GM18867 (cell line): Measurements from ENCODE around the gene DDX17.

Experiments
- ATAC-seq: cut with Tn5 transposase; IDR thresholded peaks from one replicate; pipeline ENCODE4 v1.9.1; 2021; ENCODE audit warnings: mild to moderate bottlenecking, moderate library complexity; ENCODE audit not compliant: unreplicated experiment

DDX17 gene

DNA sequence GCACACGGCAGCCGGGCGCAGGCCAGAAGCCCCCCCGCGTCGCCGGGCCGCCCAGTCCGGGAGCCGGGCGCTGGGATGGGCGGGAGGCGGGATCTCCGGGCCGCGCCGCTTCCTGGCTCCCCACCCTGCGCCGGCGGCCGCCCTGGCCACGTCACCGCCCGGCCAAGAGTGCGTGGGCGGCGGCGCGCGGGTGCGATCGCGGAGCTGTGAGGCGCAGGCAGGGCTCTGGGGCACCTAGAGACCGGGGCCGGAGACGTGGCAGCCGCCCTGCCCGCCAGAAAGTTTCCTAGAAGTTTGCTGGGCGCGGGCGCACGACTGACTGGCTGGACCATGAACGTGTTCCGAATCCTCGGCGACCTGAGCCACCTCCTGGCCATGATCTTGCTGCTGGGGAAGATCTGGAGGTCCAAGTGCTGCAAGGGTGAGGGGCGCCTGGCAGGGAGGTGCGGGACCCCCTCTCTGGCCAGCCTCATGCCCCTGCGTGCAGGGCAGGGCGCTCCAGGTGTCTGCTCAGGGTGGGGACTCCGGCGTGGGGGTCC is 38.1 kb downstream of the DDX17 start, which contains the start of gene KDELR3:
Gene KDELR3, plus strand, starts transcription at position 193 of the 539 bp plus-strand sequence. Its CDS starts 138 bp downstream, at position 331.
- no peak for ATAC-seq

DNA sequence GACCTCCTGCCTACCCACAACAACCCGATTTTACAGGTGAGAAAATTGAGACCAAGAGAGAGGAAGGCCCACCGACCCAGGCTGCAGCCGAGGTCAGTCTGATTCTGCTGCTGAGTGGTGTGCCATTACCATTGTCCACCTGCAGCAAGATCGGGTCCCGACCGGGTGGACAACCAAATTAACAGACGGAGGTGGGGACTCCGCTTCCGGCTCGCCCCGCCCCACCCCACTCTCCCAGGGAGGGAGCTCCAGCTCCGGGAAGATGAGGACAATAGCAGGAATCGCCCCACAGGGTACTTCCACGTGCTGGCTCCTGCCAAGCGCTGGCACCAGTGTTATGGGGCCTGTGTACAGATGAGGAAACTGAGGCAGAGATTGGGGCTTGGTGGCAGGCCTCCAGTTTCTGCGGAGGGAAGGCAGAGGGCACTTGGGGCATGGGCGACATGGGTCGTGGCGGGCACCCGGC is 38.6 kb downstream of the DDX17 start:
- no peak for ATAC-seq

DNA sequence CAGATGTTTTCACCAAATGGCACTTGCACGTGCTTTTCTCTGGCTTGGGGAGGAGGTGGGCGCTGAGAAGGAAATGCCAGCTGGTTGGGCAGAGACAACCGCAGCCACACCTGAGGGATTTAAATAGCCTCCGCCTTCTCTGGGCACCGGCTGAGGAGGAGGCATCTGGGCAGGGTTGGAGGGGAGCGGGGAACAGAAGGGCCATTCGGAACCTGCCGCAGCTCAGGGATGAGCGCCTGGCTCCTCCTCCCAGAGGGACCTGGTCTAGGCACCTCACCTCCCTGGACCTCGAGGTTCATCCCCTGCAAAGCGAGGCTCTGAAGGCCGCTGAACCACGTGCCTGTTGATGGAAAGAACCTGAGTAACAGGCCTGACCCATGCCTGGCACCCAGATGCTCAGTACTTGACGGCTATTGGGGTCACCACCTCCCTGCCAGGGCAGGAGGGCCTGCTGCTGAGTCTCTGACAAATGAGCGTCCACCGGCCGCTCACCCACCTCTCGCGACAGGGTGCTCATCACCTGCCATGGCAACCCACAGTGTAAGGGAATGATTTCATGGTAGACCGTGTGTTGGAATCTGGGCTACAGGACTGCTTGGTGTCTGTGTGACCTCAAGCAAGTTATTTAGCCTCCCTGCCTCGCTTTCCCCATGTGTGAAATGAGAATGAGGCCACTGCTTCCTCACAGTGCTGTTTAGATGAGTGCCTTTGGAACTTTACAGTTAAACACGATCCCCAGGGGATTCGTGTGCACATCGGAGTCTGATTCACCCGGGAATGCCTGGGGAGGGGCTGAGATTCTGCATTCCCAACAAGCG is 40.2 kb downstream of the DDX17 start:
- ATAC-seq: no peak

DNA sequence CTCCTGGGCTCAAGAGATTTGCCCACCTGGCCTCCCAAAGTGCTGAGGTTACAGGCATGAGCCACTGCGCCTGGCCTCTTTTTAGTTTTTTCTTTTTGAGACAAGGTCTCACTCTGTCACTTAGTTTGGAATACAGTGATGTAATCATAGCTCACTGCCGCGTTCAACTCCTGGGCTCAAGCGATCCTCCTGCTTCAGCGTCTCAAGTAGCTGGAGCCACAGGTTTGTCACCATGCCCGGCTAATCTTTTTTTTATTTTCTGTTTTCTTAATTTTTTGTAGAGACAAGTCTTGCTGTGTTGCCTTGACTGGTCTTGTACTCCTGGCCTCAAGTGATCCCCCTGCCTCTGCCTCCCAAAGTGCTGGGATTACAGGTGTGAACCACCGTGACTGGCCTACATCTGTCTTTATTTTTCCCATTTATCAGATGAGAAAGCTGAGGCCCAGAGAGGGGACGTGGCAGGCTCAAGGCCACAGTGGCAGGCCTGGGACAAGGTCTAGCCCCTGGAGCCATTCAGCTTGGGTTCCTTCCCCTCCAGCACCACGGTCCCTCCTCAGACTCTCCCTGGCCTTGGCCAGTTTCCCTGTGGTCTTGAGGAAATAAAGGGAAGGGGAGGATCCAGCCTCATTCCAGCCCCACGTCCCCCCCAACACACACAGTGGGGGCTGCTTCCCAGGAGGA is 41.0 kb downstream of the DDX17 start:
- no peak for ATAC-seq

DNA sequence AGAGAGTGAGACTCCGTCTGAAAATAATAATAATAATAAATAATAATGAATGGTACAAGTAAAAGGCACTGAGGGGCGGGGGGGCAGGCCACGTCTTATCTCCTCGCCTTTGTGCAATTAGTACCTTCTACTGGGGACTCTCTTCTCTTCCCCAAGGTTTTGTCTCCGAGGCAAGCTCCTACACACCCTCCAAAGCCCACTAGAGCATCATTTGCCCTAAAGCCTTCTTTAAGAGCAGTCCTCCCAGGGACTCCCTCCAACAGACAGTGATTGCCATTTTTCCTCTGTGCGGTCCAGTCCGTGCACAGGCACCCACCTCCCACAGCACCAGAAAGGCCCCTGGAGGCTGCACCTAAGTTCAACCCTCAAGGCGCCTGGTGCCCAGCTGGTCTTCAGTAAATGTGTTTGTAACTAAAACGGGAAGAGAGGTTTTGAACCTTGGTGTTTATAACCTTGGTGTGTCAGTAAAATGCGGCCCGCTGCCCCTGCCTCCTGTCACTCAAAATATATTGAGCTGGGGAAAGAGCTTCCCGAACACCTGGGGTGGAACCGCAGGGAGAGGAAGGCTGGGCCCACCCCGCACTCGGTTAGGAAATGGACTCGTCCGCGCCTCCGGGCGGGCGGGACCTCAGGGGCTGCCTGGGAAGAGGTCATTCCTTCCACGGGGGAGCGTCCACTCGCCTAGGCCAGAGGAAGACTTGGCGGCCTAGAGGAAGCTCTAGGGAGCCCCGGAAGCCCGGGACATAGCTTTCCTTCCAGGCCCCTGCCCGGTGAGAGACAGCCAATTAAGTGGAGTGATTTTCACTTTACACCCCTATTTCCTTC is 42.9 kb downstream of the DDX17 start:
- no peak for ATAC-seq

DNA sequence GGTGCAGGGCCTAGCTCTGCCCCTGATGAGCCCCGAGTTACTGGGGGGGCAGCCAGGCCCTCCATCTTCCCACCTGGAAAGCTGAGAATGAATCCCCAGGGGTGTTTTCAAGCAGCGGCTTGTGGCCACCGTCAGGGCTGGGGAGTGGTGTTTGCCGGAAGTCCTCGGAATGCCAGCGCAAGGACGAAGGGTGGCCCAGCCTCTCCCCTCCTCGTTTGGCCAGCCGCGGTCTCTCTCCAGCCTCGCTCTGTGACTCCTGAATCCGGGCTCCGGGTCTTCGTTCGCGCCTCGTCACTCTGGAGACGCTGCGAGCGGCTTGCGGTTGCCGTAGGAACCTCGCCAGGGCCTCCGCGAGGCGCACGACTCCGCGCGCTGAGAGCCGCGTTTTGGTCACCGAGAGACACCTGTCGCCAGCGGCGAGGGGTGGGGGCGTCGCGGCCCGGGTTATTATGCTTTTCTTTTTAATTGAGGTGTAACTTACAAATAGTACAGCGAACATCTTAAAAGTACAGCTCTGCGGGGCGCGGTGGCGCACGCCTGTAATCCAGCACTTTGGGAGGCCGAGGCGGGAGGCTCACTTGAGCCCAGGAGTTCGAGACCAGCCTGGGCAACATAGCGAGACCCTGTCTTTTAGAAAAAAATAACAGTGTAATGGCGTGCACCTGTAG is 44.6 kb downstream of the DDX17 start:
- ATAC-seq: no peak

DNA sequence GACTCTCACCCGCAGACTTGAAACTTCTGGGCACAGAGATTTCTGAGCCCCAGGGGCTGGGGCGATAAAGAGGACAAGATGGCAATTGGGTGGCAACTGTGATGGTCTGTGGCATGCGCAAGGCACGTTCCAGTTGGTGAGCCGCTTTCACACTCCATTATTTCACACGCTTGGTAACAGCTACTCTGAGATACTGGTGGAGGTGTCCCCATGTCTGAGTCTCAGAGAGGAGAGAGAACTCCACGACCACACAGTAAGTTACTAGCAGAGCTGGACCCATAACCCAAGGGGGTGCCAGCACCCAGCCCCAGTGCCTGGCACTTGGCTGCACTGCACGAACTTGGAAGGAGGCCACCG is 45.1 kb downstream of the DDX17 start:
- no peak for ATAC-seq

DNA sequence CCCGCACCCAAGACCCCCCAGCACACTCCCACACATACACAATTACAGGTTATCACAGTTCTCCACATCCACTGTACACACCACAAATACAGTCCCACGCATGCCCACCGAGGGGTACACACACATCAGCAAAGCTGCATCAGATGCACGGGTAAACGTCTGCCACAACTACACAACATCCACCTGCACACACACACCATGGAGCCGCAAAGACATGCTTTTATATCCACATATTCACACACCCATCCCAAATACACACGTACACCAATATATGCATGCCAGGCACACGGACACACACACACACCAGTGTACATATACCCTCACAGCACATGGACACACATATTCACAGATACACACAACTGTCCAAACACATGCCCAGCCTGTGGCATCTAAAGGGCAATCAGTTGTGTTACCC is 45.7 kb downstream of the DDX17 start:
- ATAC-seq: no peak

DNA sequence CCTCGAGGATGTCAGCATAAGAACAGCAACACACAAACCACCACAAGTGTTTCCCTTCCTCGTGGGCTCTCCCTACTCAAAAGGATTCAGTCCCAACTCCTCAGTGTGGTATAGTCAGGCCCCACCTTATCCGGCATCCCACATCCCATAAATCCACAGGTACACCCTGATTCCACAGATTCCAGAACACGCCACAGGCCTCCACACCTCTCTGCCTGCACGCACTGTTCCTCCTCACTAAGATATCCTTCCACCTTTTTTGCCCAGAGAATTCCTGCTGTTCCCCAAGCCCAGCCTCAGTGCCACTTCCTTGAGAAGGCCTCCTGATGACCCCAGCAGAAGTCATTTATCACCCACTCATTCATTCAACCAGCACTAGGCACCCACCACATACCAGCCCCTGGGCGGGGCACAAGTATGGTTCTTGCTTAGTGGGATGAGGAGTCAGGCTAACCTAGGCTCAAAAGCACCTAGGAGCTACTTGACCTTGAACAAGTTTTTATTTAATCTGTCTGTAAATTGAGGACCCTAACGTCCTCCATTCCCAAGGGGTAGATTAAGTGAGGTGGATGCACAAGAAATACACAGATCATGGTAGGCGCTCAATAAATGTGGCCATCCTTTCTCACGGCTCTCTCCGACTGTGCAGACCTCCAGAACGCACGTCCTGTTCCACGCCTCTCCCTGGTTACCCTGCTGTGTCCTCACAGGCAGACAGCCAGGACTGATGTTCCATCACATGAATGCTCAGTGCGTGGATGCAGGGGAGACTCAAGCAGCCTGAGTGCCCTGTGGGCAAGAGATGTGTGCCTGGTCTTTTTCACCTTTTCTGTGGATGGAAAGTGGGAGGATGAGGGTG is 49.0 kb downstream of the DDX17 start:
- ATAC-seq: no peak

DNA sequence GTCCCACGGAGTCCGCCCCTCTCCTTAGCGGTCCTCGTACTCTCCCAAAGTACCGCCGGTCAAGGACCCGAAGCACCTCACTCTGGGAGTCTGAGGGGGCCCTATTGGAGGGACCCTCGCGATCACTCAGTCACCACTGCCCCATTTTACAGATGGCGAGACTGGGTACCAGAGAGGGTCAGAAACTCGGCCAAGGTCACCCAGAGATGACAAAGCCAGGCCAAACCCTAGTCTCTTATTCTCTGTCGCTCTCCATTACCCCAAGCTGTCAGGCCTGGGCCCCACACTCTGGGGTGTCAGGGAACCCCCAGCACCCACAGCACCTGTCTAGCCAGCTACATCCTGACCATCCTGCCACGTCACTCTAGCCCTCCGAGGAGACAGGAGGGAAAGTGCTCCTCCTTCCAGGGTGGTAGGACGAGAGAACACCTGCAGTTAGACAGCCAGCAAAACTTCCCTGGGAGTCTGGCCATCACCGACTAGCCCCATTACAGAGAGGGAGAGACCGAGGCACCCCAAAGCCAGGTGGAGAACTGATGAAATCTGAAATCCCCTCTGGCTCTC is 49.8 kb downstream of the DDX17 start:
- no peak for ATAC-seq

DNA sequence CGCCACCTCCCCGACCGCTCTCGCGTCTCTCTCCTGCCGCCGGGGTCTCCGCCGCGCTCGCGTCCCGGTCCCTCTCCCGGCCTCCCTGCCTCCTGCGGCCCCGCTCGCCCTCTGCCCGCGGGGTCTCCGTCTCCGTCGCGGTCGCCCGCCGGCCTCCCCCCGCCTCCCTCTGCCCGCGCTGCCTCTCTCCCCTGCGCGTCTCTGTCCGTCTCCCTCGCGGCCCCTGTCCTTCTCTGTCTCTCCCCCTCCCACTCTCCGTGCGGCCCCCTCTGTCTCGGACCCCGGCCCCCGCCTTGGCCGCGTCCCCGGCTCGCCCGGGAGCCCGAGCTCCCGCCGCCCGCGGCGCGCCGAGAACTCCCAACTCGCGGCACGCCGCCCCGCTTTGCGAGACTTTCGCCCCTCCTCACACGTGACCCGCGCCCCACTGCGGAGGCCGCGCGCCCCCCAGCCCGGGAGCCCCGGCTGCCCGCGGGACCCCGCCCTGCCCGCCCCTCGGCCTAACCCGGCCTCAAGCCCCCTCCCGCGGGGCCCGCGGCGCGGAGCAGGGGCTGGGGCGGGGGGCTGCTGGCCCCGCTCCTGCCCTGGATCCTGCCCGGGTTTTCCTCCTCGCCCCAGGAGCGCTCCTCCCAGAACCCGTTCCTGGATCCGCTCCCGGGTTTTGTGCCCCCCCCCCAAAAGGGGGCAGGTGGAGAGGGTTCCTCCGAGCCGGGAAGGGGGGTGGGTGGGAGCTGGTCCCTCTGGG is 50.4 kb downstream of the DDX17 start:
- no peak for ATAC-seq

DNA sequence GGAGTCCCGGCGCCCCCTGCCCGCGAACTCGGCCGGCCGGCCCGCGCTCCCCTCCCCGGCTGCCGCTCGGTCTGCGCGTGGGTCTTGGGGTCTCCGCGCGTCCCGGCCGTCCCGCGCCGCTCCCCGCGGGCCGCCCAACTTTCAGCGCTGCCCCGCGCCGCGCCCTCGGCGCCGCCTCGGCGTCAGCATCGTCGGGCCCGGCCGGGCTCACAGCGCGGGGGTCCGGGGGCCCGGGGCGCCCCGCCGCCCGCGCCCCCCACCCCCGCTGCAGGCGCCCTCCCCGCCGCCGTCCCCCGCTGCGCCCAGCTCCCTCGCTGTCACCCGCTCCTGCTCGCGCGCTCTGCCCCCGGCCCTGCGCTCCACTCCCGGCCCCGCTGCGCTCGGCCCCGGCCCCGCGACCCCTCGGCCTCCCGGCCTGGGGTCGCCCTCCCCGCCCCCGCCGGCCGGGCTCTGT is 51.0 kb downstream of the DDX17 start, which contains the start of gene KCNJ4:
Gene KCNJ4, minus strand, starts transcription at position 124 of the 454 bp plus-strand sequence. CDS start 27,067 bp downstream, outside the sequence.
- no peak for ATAC-seq

DNA sequence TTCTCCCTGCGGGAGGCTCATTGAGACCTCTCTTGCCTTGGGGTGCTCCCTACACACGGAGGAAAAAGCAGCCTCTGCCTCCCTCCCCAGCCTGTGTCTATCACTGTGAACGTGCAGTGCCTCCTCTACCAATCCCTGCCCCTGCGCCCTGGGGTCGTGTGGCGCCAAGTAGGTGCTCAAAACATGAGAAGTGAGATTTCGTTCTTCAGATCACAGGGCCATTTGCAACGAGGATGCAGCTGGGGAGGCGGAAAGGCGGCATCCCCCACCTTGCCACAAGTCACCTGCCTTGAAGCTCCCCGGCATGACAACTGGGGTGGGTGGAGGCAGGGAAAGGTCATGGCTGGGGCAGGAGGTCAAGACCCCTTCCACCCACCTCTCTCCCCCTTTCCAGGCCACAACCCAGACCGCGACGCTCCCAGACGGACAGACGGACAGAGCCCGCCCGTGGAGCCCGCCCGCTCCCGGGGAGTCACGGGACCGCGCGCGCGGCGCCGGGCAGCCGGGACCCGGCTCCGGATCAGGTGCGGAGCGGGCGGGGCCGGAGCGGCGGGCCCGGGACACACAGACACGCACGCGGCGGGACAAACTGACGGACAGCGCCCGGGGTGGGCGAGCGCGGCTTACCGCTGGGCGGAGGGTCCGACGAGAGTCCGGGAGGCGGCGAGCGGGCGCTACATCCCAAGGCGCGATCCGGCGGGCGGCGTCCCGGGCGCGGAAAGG is 51.6 kb downstream of the DDX17 start:
- ATAC-seq: no peak

DNA sequence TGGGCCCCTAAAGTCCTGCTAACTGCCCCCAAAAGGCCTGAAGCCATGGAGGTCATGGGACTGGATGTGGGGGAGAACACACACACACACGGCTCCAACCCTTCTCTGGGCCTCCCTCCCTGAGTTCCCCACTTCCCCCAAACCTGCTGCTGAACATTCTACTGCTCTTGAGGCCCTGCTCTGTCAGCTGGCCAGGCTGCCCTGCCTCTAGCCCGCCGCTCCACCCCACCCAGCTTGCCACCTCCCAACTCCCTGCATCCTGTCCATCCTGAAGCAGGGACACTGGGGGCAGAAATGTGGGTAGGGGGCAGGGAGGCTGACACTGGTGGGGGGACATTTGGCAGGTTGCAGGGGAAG is 52.1 kb downstream of the DDX17 start:
- ATAC-seq: no peak

DNA sequence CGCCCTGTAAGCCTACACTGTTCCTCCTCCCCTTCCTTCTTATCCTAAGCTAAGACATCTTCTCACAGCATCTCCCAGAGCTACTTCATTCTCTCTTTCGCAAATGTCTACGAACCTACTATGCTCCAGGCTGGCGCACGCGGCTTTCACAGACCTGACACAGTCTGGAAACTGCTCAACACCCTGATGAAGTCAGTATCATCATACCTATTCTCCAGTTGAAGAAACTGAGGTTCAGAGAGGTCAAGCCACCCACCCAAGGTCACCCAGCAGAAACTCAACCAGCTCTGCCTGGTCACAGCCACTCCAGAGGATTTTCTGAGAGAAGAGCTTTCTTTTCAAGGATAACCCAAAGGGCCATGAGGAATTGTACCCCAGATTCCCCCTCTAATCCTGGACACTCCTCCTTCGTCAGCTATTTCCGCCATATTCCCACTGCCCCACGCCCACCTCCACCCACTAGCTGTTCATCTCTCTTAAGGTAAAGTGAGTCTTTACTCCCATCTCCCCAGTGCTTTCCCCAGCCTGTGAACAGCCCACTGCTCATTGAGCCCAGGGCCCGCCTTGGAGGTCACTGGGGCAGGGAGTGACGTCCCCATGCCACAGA is 52.9 kb downstream of the DDX17 start:
- ATAC-seq: no peak

DNA sequence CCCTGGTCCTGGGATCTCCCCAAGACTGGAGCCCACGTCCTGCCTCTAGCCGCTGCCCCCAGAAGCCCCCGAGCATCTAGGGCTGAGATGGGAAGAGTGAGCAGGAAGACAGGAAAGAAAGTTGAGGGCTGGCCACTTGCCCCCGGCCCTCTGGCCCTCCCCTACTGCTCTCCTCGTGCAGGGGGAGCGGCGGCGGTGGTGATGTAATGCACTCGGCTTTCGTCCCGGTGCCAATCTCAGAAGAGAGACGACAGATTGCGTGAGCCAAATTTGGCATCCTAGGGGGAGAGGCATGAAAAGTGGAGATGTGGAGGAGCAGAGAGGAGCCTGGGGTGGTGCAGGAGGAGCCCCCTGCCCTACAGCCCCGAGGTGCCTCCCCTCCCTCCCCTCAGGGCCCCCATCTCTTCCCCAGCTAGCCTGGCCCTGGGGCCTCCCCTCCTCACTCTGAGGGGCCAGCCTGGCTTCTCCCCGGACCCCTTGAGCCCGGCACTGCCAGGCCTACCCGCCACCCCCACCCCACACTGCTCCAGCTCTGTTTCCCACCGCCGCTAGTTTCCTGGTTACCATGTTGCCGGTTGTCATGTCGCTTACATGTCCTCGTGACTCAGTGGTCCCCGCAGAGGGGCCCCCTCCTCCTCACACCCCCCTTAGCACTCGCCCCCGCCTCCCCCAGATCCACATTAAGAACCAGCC is 53.6 kb downstream of the DDX17 start:
- no peak for ATAC-seq

DNA sequence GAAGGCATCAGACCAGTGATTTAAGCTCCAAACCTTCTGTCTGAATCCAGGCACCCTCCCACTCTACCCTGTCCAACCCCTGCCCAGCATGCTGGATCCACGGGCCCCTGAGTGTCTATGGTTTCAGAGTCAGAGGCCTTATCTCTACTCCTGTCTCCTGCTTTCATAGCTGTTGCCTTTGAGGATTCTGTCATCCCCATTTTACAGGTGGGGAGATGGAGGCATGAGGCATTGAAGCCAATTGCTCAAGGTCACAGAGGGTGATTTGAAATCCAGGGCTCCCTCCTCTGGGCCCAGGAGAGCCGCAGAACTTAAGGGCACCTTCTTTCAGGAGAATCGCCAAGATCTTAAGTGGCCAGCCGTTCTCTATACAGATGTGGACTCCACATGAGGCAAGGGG is 54.2 kb downstream of the DDX17 start:
- ATAC-seq: no peak
